ENCODE data around the gene BPIFB6. TPM values are rescaled to one million over a fixed set of nuclear protein-coding genes. Genes with fewer than 3 reads are reported as not detected.

The BPIFB6 gene
- polyA plus RNA-seq, 3 donors = not detected

DNA sequence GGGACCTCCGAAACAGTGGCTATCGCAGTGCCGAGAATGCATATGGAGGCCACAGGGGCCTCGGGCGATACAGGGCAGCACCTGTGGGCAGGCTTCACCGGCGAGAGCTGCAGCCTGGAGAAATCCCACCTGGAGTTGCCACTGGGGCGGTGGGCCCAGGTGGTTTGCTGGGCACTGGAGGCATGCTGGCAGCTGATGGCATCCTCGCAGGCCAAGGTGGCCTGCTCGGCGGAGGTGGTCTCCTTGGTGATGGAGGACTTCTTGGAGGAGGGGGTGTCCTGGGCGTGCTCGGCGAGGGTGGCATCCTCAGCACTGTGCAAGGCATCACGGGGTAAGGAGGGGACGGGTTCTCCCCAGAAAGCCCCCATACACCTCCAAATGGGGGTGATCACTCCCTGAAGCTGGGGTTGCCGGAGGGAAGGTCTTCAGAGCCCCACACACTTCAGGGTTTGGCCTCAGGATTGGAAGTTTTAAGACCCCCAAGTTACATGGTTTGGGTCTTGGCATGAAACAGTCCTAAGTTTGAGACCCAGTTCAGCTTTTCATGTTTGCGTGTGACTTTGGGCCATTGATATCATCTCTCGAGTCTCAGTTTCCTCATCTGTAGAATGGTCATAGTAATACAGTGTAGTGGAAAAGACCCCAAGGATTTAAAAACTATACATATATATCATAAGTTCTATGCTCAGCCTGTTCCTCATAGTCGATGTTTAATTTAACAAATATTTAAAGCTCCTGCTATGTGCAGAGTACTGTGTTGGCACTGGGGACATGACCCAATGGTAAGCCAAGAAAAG lies 52.3 kb downstream of the BPIFB6 start:
- Mint-ChIP-seq H3K4me3 (no peak overlapping the region), H3K9me3 (no peaks in the 10 kb centered on the region), H3K27ac (no peak overlapping the region), H3K36me3 (no peaks in the 10 kb centered on the region), H3K27me3 (ENCODE audit: low read depth in 3 of 3) (peaks cover 0 to 3% (median 2%) of the 10 kb centered on the region in 3 donors), H3K4me1 (peaks cover 4% of the 10 kb centered on the region)
- Histone ChIP-seq H3K9ac (ENCODE audit: insufficient read depth, low read length, poor library complexity, severe bottlenecking) (no peak overlapping the region), H3K4me1 (ENCODE audit: control insufficient read depth in 1 of 2, insufficient read depth in 2 of 2, low read length in 2 of 2) (no peaks in the 10 kb centered on the region), H3K36me3 (replicated peaks in 1 of 2; ENCODE audit: control insufficient read depth in 1 of 2, insufficient read depth in 2 of 2, low read length in 2 of 2) (no peaks in the 10 kb centered on the region), H3K9me3 (replicated peaks in 1 of 2; ENCODE audit: control insufficient read depth in 1 of 2, insufficient read depth in 1 of 2, low read length in 2 of 2) (no peaks in the 10 kb centered on the region), H4K20me1 (ENCODE audit: insufficient read depth, low read length) (no peaks in the 10 kb centered on the region), H3K4me3 (replicated peaks in 1 of 3; ENCODE audit: low read depth in 2 of 3, low read length in 3 of 3) (no peak overlapping the region), H3K27me3 (ENCODE audit: control insufficient read depth in 2 of 2, insufficient read depth in 2 of 2, low read length in 2 of 2) (no peaks in the 10 kb centered on the region), H3K27ac (ENCODE audit: low read depth in 1 of 2, low read length in 2 of 2) (no peak overlapping the region), H2AFZ (ENCODE audit: insufficient read depth, low read depth, low read length, poor library complexity, severe bottlenecking) (no peak overlapping the region), H3K4me2 (replicated peaks; ENCODE audit: extremely low read depth, low read length, poor library complexity, severe bottlenecking) (no peak overlapping the region), H3K79me2 (ENCODE audit: insufficient read depth, low read length) (no peaks in the 10 kb centered on the region)
- intact Hi-C loops (cut with micrococcal nuclease) = no loop called here
- WGBS (ENCODE audit: insufficient coverage) = 94% methylated on average over 9 of the region's 20 CpGs
- TF ChIP-seq, protein P1, sequence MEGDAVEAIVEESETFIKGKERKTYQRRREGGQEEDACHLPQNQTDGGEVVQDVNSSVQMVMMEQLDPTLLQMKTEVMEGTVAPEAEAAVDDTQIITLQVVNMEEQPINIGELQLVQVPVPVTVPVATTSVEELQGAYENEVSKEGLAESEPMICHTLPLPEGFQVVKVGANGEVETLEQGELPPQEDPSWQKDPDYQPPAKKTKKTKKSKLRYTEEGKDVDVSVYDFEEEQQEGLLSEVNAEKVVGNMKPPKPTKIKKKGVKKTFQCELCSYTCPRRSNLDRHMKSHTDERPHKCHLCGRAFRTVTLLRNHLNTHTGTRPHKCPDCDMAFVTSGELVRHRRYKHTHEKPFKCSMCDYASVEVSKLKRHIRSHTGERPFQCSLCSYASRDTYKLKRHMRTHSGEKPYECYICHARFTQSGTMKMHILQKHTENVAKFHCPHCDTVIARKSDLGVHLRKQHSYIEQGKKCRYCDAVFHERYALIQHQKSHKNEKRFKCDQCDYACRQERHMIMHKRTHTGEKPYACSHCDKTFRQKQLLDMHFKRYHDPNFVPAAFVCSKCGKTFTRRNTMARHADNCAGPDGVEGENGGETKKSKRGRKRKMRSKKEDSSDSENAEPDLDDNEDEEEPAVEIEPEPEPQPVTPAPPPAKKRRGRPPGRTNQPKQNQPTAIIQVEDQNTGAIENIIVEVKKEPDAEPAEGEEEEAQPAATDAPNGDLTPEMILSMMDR (IDR thresholded peaks at IDR 0.05) = no peak
- no peak for DNase-seq

DNA sequence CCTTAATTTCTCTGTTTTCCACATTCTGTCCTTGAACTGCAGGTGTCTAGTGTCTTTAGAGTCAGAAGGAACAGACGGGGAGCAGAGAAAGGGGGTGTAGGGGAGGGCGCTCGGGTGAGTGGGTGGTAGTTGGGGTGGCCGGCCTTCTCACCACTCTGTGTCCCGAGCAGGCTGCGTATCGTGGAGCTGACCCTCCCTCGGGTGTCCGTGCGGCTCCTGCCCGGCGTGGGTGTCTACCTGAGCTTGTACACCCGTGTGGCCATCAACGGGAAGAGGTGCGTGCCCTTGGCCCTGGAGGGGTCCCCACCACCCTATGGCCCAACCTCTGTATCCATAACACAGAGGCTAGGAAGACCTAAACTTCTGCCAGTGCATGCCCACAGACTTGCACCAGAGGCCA lies 53.3 kb downstream of the BPIFB6 start:
- no peak for DNase-seq
- 100% methylated on average over 8 of the region's 15 CpGs for WGBS (ENCODE audit: insufficient coverage)
- Mint-ChIP-seq H3K27ac (no peak overlapping the region), H3K9me3 (no peaks in the 10 kb centered on the region), H3K36me3 (no peaks in the 10 kb centered on the region), H3K27me3 (ENCODE audit: low read depth in 3 of 3) (peaks cover 1 to 3% (median 2%) of the 10 kb centered on the region in 3 donors), H3K4me1 (peaks cover 4% of the 10 kb centered on the region), H3K4me3 (no peak overlapping the region)
- Histone ChIP-seq H3K4me3 (replicated peaks in 1 of 3; ENCODE audit: low read depth in 2 of 3, low read length in 3 of 3) (no peak overlapping the region), H3K27me3 (ENCODE audit: control insufficient read depth in 2 of 2, insufficient read depth in 2 of 2, low read length in 2 of 2) (no peaks in the 10 kb centered on the region), H3K4me2 (replicated peaks; ENCODE audit: extremely low read depth, low read length, poor library complexity, severe bottlenecking) (no peak overlapping the region), H3K79me2 (ENCODE audit: insufficient read depth, low read length) (no peaks in the 10 kb centered on the region), H3K9ac (ENCODE audit: insufficient read depth, low read length, poor library complexity, severe bottlenecking) (no peak overlapping the region), H3K4me1 (ENCODE audit: control insufficient read depth in 1 of 2, insufficient read depth in 2 of 2, low read length in 2 of 2) (no peaks in the 10 kb centered on the region), H3K36me3 (replicated peaks in 1 of 2; ENCODE audit: control insufficient read depth in 1 of 2, insufficient read depth in 2 of 2, low read length in 2 of 2) (no peaks in the 10 kb centered on the region), H3K27ac (ENCODE audit: low read depth in 1 of 2, low read length in 2 of 2) (no peak overlapping the region), H2AFZ (ENCODE audit: insufficient read depth, low read depth, low read length, poor library complexity, severe bottlenecking) (no peak overlapping the region), H4K20me1 (ENCODE audit: insufficient read depth, low read length) (no peaks in the 10 kb centered on the region), H3K9me3 (replicated peaks in 1 of 2; ENCODE audit: control insufficient read depth in 1 of 2, insufficient read depth in 1 of 2, low read length in 2 of 2) (no peaks in the 10 kb centered on the region)
- TF ChIP-seq, protein P1 (IDR thresholded peaks at IDR 0.05) = no peak
- intact Hi-C loops (cut with micrococcal nuclease) = no loop called here

Measured in CD14-positive monocyte (primary cell).